ENCODE data around the gene CALN1.

DNA sequence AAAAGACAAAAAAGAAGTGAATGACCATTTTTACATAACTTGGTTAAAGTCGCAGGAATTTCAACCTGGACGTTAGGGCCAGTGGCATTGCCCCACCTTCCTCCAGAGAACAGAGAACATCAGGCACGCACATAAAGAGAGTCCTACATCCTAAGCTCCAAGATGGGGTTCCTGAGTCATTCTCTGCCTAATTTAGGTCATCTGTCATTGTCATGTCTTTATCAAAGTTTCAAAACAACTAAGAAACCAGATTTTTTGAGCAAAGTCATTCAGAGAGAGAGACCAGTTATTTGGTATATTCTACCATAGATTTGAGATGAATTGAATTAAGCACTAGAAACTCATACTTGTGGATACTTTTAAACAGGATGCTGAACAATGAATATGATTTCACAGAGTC is 241.7 kb downstream of the CALN1 start:
- TF ChIP-seq, protein P1, sequence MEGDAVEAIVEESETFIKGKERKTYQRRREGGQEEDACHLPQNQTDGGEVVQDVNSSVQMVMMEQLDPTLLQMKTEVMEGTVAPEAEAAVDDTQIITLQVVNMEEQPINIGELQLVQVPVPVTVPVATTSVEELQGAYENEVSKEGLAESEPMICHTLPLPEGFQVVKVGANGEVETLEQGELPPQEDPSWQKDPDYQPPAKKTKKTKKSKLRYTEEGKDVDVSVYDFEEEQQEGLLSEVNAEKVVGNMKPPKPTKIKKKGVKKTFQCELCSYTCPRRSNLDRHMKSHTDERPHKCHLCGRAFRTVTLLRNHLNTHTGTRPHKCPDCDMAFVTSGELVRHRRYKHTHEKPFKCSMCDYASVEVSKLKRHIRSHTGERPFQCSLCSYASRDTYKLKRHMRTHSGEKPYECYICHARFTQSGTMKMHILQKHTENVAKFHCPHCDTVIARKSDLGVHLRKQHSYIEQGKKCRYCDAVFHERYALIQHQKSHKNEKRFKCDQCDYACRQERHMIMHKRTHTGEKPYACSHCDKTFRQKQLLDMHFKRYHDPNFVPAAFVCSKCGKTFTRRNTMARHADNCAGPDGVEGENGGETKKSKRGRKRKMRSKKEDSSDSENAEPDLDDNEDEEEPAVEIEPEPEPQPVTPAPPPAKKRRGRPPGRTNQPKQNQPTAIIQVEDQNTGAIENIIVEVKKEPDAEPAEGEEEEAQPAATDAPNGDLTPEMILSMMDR (IDR thresholded peaks at IDR 0.05) = no peak
- no peak for TF ChIP-seq POLR2A (IDR thresholded peaks at IDR 0.05)
